Activated naive CD8-positive, alpha-beta T cell (primary cell): ENCODE measurements around the gene MICALL1.
"Not testable (repeated sequence)": the region's sequence is repeated elsewhere in the genome, so short reads cannot be mapped to it uniquely, and the experiment has no call there.

Experiments used
- H3K27ac Mint-ChIP-seq: one replicate; pipeline ENCODE4 v1.8.0; 2021; ENCODE audit warnings: mixed read lengths
- H3K27me3 Mint-ChIP-seq: one replicate; pipeline ENCODE4 v1.8.0; 2021; ENCODE audit warnings: mixed read lengths
- H3K36me3 Mint-ChIP-seq: one replicate; pipeline ENCODE4 v1.8.0; 2021; ENCODE audit warnings: mixed read lengths
- H3K4me1 Mint-ChIP-seq: one replicate; pipeline ENCODE4 v1.8.0; 2021; ENCODE audit warnings: low read depth, mixed read lengths
- H3K4me3 Mint-ChIP-seq: one replicate; pipeline ENCODE4 v1.8.0; 2021; ENCODE audit warnings: mild to moderate bottlenecking, mixed read lengths
- H3K9me3 Mint-ChIP-seq: one replicate; pipeline ENCODE4 v1.8.0; 2021; ENCODE audit warnings: low read depth, mixed read lengths

Gene MICALL1

GRCh38 chr22:37976022-37976421, 69.9 kb downstream of the MICALL1 start:
- not testable (repeated sequence) for H3K36me3 Mint-ChIP-seq, H3K4me1 Mint-ChIP-seq, H3K27ac Mint-ChIP-seq, H3K9me3 Mint-ChIP-seq, H3K27me3 Mint-ChIP-seq, H3K4me3 Mint-ChIP-seq

GRCh38 chr22:37976547-37976946, 70.5 kb downstream of the MICALL1 start:
- H3K4me3 Mint-ChIP-seq: no peak overlapping the region
- H3K27ac Mint-ChIP-seq: no peak overlapping the region
- H3K27me3 Mint-ChIP-seq: no peaks in the 10 kb centered on the region
- H3K9me3 Mint-ChIP-seq: no peaks in the 10 kb centered on the region
- peaks cover 2% of the 10 kb centered on the region for H3K4me1 Mint-ChIP-seq
- H3K36me3 Mint-ChIP-seq: peaks cover 4% of the 10 kb centered on the region

GRCh38 chr22:37979782-37980181, 73.7 kb downstream of the MICALL1 start:
- Mint-ChIP-seq H3K4me1 (no peaks in the 10 kb centered on the region), H3K9me3 (no peaks in the 10 kb centered on the region)

GRCh38 chr22:37981282-37982011, 75.3 kb downstream of the MICALL1 start:
- Mint-ChIP-seq H3K27me3 (no peaks in the 10 kb centered on the region), H3K9me3 (no peaks in the 10 kb centered on the region), H3K36me3 (no peaks in the 10 kb centered on the region), H3K4me1 (no peaks in the 10 kb centered on the region), H3K27ac (no peak overlapping the region), H3K4me3 (no peak overlapping the region)

More at GRCh38 chr22:37979782-37980181, 73.7 kb downstream of the MICALL1 start:
- no peaks in the 10 kb centered on the region for H3K27me3 Mint-ChIP-seq
- H3K36me3 Mint-ChIP-seq: peaks cover 4% of the 10 kb centered on the region
- H3K27ac Mint-ChIP-seq: no peak overlapping the region
- H3K4me3 Mint-ChIP-seq: no peak overlapping the region

- Mint-ChIP-seq H3K4me3 (no peak overlapping the region), H3K9me3 (no peaks in the 10 kb centered on the region), H3K4me1 (no peaks in the 10 kb centered on the region), H3K27me3 (no peaks in the 10 kb centered on the region), H3K36me3 (no peaks in the 10 kb centered on the region), H3K27ac (no peak overlapping the region)
Measured at GRCh38 chr22:37982151-37982785, 76.2 kb downstream of the MICALL1 start.

GRCh38 chr22:37982938-37983859, 77.1 kb downstream of the MICALL1 start:
- Mint-ChIP-seq H3K36me3 (no peaks in the 10 kb centered on the region), H3K4me3 (no peak overlapping the region), H3K4me1 (no peaks in the 10 kb centered on the region), H3K27me3 (no peaks in the 10 kb centered on the region), H3K27ac (no peak overlapping the region), H3K9me3 (no peaks in the 10 kb centered on the region)

GRCh38 chr22:37983860-37984791, 78.0 kb downstream of the MICALL1 start, which contains the start of gene SOX10:
Gene SOX10, minus strand, starts transcription at chr22:37984555. Its CDS starts 771 bp downstream, at chr22:37983784.
- H3K27me3 Mint-ChIP-seq: no peaks in the 10 kb centered on the region
- H3K9me3 Mint-ChIP-seq: no peaks in the 10 kb centered on the region
- no peak within 1 kb of the TSS for H3K4me3 Mint-ChIP-seq
- no peaks in the 10 kb centered on the region for H3K36me3 Mint-ChIP-seq
- H3K27ac Mint-ChIP-seq: no peak within 1 kb of the TSS
- no peaks in the 10 kb centered on the region for H3K4me1 Mint-ChIP-seq

- Mint-ChIP-seq H3K9me3 (no peaks in the 10 kb centered on the region), H3K4me3 (no peak overlapping the region), H3K27me3 (no peaks in the 10 kb centered on the region), H3K4me1 (no peaks in the 10 kb centered on the region), H3K27ac (no peak overlapping the region), H3K36me3 (no peaks in the 10 kb centered on the region)
Measured at GRCh38 chr22:37985050-37985585, 79.0 kb downstream of the MICALL1 start.

GRCh38 chr22:37985751-37986281, 79.7 kb downstream of the MICALL1 start:
- no peaks in the 10 kb centered on the region for H3K36me3 Mint-ChIP-seq
- no peaks in the 10 kb centered on the region for H3K9me3 Mint-ChIP-seq
- no peaks in the 10 kb centered on the region for H3K27me3 Mint-ChIP-seq
- H3K27ac Mint-ChIP-seq: no peak overlapping the region
- H3K4me1 Mint-ChIP-seq: no peaks in the 10 kb centered on the region
- H3K4me3 Mint-ChIP-seq: no peak overlapping the region

GRCh38 chr22:37986371-37986770, 80.3 kb downstream of the MICALL1 start:
- H3K27me3 Mint-ChIP-seq: no peaks in the 10 kb centered on the region
- no peaks in the 10 kb centered on the region for H3K36me3 Mint-ChIP-seq
- H3K4me3 Mint-ChIP-seq: no peak overlapping the region
- H3K27ac Mint-ChIP-seq: no peak overlapping the region
- no peaks in the 10 kb centered on the region for H3K4me1 Mint-ChIP-seq
- no peaks in the 10 kb centered on the region for H3K9me3 Mint-ChIP-seq

- Mint-ChIP-seq H3K27me3 (no peaks in the 10 kb centered on the region), H3K27ac (no peak overlapping the region), H3K4me1 (peaks cover 2% of the 10 kb centered on the region), H3K9me3 (no peaks in the 10 kb centered on the region), H3K36me3 (no peaks in the 10 kb centered on the region), H3K4me3 (no peak overlapping the region)
Measured at GRCh38 chr22:37989146-37990045, 83.3 kb downstream of the MICALL1 start.

- H3K27ac Mint-ChIP-seq: no peak overlapping the region
- no peaks in the 10 kb centered on the region for H3K27me3 Mint-ChIP-seq
- no peaks in the 10 kb centered on the region for H3K36me3 Mint-ChIP-seq
- no peak overlapping the region for H3K4me3 Mint-ChIP-seq
- H3K9me3 Mint-ChIP-seq: no peaks in the 10 kb centered on the region
- H3K4me1 Mint-ChIP-seq: peaks cover 2% of the 10 kb centered on the region
Measured at GRCh38 chr22:37990301-37990700, 84.2 kb downstream of the MICALL1 start.

- Mint-ChIP-seq H3K36me3 (no peaks in the 10 kb centered on the region), H3K4me3 (no peak overlapping the region), H3K27ac (no peak overlapping the region), H3K9me3 (no peaks in the 10 kb centered on the region), H3K4me1 (peaks cover 2% of the 10 kb centered on the region), H3K27me3 (no peaks in the 10 kb centered on the region)
Measured at GRCh38 chr22:37990862-37991261, 84.8 kb downstream of the MICALL1 start.
